Hematopoietic multipotent progenitor cell treated with erythropoietin and hydrocortisone succinate and interleukin-3 and kit ligand, for 6 days (in vitro differentiated cells): Measurements from ENCODE around the gene GZMM.
"Not testable (repeated sequence)": the region's sequence is repeated elsewhere in the genome, so short reads cannot be mapped to it uniquely, and the experiment has no call there.

Experiments used
- DNase-seq: peaks from one replicate; pipeline ENCODE4 v3.0.0-alpha.2; 2015

The GZMM gene

DNA sequence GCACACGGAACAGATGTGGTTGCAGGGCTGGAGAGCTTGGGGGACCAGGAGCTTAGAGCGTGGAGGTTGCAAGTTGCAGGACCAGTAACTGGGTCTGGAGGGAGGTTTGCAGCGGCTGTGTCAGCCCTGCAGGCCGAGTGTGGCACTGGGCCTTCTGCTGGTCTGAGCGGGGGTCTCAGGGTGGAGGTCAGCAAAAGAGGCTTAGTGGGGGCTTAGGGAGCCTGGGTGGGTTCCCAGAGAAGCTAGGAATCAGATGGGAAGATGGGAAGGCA, 40.1 kb downstream of the GZMM start:
- DNase-seq = no peak

- DNase-seq = peak; percentile 71
These were observed 40.6 kb downstream of the GZMM start for GRCh38 chr19:584240-585001.

DNA sequence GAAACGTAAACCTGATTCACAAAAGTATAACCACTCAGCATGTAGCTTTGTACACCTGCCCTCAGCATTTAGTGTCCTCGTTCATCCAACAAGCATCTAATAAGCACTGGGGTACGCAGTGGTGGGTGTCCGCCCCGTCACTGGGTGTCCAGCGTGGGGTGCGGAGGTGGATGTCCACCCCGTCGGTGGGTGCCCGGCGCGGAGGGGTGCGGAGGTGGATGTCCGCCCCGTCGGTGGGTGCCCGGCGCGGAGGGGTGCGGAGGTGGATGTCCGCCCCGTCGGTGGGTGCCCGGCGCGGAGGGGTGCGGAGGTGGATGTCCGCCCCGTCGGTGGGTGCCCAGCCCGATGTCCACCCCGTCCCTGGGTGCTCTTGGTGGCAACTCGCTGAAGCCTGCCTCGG, 41.3 kb downstream of the GZMM start:
- DNase-seq = not testable (repeated sequence)

DNA sequence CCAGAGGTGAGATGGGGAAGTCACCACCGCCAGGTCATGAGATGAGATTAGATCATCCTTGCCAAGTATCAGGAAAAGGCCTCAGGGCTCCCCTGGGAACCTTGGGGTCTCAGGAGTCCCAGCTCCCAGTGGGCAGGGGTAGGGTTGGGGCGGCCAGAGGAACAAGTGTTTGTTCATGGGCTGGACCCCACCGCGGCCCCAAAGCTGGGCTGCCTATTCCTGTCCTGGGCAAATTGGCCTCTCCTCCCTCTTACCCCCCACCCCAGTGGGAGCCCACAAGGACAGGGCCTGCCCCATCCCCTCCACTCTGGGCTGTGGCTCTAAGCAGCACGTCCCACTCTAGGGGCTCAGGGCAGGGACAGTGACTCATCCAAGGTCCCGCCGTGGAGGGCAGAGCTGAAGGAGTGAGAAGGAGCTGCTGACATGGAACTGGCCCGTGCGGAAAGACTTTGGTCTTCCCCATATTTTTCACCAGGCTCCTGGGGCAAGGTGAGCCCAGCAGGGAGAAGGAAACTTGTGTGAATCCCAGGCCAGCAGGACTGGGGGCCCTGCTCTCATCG, 41.8 kb downstream of the GZMM start:
- no peak for DNase-seq

GRCh38 chr19:588093-588740, 44.4 kb downstream of the GZMM start:
- peak; percentile 93 for DNase-seq

GRCh38 chr19:588741-589692, 45.2 kb downstream of the GZMM start:
- DNase-seq = no peak

- DNase-seq = no peak
These were observed 46.0 kb downstream of the GZMM start, which contains the start of gene HCN2 for GRCh38 chr19:589693-590395. HCN2 (plus strand) TSS chr19:589881; CDS start chr19:589946, 65 bp downstream.

- DNase-seq = peak; percentile 56
These were observed 46.5 kb downstream of the GZMM start for GRCh38 chr19:590396-590745.

GRCh38 chr19:590750-591098, 46.9 kb downstream of the GZMM start:
- DNase-seq = no peak

DNA sequence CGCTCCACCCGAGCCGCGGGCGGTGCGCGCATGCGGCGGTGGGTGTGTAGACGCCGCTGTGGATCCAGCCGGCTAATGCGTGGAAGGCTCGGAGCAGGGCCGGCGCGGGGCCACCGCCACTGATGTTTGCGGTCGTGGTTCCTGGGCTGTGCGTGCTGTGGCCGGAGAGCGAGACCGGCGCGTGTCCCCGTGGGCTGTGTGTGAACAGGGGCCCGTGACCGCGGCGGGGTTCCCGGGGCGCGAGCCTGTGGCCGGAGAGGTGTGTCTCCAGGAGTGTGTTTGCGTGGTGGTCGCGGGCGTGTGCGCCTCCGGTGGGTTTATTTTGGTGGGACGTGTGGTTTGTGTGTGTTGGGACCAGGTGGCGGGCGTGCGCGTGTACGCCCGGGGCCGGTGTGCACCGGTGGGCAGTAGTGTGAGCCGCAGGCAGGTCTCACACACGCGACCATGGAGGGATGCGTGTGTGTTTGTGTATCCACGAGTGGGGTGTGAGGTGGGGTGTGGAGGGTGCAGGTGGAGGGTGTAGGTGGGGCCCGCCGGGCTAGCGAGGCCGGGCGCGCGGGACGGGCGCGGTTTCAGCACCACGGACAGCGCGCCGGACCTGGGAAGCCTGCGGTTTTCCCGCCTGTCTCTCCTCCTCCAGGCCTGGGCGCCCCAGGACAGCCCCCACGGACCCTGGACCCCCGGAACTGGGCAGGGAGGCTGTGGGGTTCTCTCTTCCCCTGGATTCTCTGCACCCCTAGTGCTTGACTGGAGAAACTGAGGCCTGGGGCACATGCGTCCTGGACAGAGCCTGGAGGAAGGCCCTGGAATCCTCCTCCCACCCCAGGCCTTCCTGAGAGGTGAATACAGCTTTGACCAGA, 47.5 kb downstream of the GZMM start:
- DNase-seq = peak; percentile 65

DNA sequence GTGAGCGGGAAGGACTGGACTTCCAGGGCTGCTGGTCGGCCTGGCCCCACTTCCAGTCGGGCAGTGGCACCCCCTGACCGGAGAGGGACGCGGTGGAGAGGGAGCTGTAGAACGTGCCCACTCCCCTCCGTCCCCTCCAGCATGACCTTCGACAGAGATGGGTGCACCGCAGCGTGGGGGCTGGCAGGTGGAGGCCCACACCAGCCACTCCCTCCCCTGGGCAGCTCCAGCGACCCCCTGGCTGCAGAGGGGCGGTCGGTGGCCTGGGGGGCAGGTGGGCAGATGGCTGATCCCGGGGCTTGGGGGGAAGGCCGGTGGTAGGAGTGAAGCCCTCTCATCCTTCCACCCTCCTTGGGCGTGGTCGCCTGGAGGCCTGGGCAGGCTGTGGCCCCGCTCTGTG, 48.2 kb downstream of the GZMM start:
- DNase-seq = no peak

- no peak for DNase-seq
These were observed 49.2 kb downstream of the GZMM start for GRCh38 chr19:593055-593454.

- DNase-seq = no peak
These were observed 49.7 kb downstream of the GZMM start for GRCh38 chr19:593505-593904.

DNA sequence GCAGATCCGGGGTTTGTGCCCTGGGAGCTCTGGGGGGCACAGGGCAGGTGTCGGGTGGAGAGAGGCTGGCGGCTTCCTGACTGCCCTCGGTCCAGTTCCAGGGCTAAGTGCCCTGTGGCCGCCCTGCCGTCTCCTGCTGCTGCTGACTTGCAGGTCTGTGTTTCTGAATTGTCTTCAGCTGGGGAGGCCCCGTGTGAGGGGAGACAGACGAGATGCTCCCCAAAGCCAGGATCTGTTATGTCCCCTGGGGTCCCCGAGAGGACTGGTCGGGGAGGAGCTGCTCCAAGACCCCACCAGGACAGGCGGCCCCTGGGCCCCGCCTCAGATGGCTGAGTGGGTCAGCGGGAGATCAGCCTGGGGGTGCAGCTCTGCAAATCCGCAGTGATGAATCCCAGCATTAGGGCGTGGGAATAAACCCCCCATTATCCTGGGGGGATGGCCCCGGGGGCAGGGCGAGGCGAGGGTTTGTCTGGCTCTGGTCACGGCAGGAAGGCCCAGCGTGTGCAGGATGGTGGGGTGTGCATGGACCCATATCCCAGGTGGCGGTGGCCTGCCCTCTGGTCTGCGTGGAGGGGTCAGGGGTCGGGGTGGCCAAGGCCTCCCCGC, 50.5 kb downstream of the GZMM start:
- DNase-seq = no peak

- DNase-seq = no peak
These were observed 51.7 kb downstream of the GZMM start for GRCh38 chr19:595326-596262.

GRCh38 chr19:596263-596655, 52.4 kb downstream of the GZMM start:
- DNase-seq = no peak

- DNase-seq = no peak
These were observed 53.8 kb downstream of the GZMM start for GRCh38 chr19:597406-598315.
